Ureter (tissue), 1 donor: ENCODE results near the gene CD22. TPM values are rescaled to one million over a fixed set of nuclear protein-coding genes. Genes with fewer than 3 reads are reported as not detected.
"Not testable (repeated sequence)": the region's sequence is repeated elsewhere in the genome, so short reads cannot be mapped to it uniquely, and the experiment has no call there.

ENCODE experiments used
- DNase-seq: peaks from one replicate; pipeline ENCODE4 v3.0.0-alpha.2; 2020; ENCODE audit warnings: low spot score
- total RNA-seq: library from RNA; stranded (reverse); gene quantifications from one replicate; pipeline ENCODE4 v1.2.4, GENCODE V29; 2023
- donor health status: DM: yes; HTN: yes; CAD: no.

The CD22 gene
- total RNA-seq, 1 donor from 2014 or later: 4.2 TPM

DNA sequence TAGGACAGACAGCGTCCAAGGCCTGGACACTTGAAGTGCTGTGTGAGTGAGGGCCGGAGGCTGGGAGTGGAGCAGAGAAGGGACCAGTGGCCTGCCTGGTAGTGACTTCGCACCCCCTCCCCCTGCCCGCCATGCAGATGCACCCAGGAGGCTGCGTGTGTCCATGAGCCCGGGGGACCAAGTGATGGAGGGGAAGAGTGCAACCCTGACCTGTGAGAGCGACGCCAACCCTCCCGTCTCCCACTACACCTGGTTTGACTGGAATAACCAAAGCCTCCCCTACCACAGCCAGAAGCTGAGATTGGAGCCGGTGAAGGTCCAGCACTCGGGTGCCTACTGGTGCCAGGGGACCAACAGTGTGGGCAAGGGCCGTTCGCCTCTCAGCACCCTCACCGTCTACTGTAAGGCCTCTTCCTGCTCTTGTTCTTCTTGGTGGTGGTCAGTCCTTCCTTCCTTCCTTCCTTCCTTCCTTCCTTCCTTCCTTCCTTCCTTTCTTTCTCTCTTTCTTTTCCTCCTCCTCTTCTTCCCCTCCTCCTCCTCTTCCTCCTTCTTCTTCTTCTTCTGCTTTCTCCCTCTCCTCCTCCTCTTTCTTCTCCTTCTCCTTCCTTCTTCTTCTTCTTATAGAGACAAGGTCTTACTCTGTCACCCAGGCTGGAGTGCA is 12.7 kb downstream of the CD22 start:
- DNase-seq: no peak

DNA sequence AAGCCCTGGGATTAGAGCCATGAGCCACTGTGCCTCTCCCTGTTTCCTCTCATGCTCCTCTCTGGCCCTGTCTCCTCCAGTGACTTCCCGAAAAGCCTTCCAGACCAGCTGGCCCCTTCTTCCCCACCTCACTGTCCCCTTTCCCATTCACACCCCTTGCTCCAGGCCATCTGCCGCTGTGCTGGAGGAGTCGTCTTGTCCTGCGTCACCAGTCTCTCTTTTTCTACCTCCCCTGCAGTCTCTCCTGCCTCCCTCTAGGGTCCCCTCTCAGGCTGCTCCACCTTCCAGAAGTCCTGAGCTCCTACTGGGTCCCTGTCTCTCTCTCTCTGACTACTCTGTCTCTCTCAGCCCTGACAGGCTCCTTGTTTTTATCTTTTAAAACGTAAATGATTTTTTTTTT is 13.4 kb downstream of the CD22 start:
- no peak for DNase-seq

DNA sequence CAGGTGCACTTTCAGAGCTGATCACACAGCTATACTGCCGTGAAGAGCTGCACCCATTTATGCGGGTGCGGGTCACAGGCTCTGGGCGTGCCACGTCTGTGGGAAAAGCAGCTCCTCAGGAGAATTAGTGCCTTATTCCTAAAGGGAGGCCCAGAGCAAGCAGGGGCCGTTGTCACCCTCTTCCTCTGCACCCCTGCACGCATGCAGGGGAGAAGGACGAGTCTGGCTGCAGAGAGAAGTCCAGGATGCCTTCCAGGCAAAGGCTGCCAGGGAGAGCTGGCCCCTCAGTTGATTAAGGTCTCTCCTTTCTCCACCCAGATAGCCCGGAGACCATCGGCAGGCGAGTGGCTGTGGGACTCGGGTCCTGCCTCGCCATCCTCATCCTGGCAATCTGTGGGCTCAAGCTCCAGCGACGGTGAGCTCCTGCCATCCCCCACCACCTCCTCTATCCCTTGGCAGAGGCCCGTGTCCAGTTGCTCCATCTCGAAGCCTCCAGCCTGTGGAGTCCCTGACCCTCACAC is 15.6 kb downstream of the CD22 start:
- no peak for DNase-seq

DNA sequence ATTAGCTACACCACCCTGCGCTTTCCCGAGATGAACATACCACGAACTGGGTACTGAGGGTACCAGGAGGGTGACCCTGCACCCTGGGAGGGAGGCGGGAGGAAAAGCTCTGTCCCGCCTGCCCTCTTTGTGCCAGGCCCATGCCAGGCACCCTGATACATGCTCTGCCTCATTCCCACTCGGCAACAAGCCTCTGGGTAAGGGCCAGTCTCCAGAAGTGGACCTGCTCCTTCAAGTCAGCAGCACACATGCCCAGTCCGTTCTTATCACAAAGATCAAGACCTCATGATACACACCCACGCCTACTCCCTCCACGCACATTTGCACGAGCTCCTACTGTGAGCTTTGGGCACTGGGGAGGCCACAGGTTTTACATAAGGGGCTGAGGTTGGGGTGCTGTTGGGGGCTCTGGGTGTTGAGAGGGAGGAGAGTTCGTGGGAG is 16.7 kb downstream of the CD22 start:
- DNase-seq: no peak

DNA sequence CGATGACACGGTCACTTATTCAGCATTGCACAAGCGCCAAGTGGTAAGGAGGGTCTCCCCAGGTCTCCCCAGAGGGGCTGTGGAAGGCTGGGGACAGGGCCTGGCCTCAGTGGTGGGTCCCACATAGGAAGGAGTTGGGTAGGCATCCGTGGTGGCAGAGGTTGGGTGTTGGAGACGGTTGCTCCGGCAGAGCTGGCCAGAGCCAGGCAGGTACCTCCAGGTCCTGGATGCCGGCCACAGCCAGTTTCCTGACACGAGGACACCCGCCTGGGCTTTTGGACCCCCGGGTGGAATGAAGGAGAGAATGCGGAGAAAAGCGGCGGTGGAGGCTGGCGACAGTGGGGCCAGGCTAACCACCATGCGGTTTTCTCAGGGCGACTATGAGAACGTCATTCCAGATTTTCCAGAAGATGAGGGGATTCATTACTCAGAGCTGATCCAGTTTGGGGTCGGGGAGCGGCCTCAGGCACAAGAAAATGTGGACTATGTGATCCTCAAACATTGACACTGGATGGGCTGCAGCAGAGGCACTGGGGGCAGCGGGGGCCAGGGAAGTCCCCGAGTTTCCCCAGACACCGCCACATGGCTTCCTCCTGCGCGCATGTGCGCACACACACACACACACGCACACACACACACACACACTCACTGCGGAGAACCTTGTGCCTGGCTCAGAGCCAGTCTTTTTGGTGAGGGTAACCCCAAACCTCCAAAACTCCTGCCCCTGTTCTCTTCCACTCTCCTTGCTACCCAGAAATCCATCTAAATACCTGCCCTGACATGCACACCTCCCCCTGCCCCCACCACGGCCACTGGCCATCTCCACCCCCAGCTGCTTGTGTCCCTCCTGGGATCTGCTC is 17.4 kb downstream of the CD22 start:
- DNase-seq: no peak

DNA sequence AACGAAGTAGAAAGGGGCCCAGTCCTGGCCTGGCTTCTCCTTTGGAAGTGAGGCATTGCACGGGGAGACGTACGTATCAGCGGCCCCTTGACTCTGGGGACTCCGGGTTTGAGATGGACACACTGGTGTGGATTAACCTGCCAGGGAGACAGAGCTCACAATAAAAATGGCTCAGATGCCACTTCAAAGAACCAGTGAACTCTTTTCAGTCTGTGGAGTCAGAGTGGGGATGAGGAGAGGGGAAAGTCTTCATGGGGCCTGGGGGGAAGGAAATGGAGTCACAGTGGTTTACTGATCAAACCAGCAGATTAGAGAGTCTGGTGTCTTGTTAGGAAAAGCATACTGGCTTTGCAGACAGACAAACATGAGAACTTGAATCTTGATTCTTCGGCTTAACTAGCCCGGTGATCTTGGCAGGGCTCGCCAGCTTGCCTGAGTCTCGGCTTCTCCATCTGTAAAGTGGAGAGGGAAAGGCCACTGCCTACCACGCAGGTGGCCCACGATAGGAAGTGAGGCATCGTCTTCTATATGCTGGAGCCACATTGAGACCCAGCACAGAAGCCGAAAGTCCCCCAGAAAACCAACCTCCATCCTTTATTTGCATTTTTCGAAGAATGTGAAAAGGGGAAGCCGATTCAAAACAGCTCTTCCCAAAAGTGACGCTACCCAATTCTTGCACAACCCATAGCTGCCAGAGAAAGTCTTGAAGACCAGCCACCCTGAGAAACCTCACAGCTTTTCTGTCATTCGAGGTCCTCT is 18.4 kb downstream of the CD22 start, which contains the start of gene FFAR1:
TSS of gene FFAR1 (plus strand) at position 732 of the 759 bp plus-strand sequence. CDS start 3,650 bp downstream, outside the sequence.
- no peak for DNase-seq

DNA sequence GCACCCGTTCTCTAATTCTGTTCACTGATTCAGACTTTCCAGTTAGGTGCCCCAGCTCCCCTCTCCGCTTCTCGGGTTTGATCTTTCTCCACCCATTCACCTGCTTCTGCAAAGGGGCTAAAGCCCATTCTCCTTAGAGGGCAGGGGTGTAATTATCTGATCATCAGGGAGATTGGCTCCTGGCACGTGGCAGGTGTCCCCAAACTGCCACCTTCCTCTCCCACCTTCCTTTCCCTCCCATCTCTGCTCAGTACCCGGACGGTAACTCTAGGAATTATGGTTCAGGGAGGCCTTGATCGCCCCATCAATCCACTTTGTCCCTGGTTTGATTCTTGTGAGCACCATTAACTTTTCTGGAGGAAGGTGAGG is 18.9 kb downstream of the CD22 start:
- no peak for DNase-seq

DNA sequence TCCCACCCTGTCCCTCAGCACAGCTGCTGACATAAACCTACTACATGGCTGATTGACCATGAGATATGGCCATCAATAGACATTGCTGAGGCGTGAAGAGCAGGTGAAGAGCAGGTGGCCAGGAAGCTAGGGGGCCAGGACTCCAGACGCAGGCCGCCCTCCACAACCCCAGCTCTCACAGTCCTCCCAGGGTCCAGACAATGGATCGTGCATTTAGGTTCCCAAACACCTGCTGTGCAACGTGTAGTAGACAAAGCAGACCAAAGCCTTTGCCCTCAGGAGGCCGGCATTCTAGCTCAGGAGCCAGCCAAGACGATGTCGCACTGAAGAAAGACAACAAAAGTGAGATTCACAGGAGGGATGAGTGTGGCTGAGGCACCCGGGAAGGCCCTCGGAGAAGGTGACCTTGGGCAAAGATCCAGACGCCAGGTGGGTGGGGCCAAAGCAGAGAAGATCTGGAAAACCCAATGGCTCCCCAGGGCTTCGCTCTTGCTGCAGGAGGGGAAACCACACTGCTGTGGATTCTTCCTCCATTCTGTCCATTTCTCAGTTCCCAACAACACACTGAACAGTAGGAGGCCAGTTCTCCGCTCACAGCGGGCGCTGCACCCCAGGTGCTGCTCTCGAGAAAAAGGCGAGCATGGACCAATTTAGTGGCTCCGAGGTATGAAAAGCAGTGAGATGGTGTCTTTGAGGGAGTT is 20.1 kb downstream of the CD22 start:
- no peak for DNase-seq

DNA sequence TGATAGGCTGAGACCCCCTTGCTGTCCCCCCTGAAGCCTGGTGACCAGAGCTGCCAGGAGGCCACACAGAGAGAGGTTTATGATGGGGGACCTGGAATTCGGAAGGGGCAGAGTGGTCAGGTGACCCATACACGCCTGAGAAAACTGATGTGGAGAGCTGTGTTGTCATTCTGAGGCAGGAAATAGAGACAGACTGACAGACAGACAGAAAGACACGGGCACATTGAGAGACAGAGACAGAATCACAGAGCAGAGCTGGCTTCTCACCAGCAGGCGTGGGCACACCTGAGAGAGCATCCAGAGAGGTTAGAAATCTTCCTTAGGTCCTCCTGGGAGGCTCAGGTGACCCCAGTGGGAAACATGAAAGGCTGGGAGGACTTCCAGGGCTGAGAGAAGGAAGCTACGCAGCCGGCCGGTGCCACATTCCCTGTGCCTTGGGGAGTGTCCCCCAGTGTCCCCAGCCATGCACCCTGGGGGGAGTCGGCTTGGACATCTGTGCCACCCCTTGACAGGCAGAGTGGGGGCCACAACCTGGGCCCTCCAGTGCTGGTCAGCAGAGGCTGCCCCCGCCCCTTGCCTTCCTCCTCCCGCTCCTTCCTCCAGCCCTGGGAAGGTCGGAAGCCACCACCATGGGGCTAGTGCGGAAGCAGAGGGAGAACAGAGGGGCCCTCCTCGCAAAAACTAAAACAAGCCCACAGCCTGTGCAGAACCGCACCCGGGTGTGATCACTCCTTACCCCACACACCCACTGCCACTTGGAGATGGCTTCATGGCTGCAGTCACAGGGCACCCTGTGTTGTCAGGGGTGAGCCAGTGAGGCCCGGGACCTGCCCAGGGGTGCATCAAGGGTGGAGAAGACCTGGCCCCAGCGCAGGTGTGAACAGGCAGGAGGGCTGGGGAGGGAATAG is 20.9 kb downstream of the CD22 start:
- no peak for DNase-seq

DNA sequence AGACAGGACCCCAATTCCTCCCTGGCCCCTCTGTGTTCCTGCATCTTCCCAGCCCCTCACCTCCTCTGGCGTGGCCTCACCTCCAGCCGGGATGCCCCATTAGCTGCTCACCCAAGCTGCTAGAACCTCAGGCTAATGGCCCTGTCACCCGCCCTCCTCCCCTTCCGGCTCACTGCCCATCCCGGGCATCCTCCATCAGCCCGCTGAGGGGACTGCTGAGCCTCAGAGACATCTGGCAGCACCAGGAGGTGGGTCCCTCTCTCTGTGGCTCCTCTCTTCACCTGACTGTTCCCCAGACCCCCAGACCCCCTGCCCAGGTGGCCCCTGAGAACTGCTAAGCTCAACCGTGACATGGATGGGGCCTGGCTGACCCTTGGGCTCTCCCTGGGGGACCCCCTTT is 21.6 kb downstream of the CD22 start:
- DNase-seq: no peak

DNA sequence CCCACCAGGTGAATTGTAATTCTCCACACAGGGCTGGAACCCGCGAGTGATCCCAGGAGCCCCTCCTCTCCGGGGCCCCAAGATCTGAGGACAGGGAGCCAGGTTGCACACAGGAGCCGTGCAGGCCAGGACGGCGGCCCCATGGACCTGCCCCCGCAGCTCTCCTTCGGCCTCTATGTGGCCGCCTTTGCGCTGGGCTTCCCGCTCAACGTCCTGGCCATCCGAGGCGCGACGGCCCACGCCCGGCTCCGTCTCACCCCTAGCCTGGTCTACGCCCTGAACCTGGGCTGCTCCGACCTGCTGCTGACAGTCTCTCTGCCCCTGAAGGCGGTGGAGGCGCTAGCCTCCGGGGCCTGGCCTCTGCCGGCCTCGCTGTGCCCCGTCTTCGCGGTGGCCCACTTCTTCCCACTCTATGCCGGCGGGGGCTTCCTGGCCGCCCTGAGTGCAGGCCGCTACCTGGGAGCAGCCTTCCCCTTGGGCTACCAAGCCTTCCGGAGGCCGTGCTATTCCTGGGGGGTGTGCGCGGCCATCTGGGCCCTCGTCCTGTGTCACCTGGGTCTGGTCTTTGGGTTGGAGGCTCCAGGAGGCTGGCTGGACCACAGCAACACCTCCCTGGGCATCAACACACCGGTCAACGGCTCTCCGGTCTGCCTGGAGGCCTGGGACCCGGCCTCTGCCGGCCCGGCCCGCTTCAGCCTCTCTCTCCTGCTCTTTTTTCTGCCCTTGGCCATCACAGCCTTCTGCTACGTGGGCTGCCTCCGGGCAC is 22.6 kb downstream of the CD22 start:
- no peak for DNase-seq

DNA sequence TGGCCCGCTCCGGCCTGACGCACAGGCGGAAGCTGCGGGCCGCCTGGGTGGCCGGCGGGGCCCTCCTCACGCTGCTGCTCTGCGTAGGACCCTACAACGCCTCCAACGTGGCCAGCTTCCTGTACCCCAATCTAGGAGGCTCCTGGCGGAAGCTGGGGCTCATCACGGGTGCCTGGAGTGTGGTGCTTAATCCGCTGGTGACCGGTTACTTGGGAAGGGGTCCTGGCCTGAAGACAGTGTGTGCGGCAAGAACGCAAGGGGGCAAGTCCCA is 23.1 kb downstream of the CD22 start:
- no peak for DNase-seq

DNA sequence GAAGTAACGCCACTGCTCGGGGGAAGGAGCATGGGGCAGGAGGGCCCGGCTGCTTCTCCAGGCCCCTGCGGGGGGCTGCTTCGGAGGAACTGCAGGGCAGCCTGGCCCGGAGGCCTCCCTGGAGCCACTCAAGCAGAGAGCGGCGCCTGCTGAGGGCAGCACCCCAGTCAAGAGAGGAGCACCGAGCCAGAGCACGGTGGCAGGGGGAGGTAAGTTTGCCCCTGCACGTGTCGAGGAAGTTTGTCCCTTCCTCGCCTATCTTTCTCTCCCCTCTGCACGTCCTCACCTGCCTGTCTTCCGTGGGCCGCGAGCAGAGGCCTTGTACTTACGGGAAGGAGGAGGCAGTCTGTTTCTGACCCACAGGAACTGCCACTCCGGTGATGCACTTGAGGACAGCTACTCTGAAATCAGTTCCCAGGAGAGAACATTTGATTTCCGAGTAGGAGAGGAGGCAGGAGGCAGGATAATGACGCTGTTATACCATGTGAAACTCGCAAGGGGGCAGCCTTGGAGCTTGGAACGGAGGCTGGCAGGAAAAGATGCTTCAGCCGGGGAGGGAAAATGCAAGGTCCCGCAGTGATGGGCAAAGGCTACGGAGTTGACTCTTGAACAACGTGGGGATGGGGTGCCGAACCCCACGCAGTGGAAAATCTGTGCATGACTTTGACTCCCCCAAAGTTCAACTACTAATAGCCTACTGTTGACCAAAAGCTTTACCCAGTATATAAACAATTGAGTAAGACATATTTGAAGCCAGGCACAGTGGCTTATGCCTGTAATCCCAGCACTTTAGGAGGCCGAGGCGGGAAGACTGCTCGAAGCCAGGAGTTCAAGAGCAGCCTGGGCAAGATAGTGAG is 23.7 kb downstream of the CD22 start:
- DNase-seq: peak; percentile 73

DNA sequence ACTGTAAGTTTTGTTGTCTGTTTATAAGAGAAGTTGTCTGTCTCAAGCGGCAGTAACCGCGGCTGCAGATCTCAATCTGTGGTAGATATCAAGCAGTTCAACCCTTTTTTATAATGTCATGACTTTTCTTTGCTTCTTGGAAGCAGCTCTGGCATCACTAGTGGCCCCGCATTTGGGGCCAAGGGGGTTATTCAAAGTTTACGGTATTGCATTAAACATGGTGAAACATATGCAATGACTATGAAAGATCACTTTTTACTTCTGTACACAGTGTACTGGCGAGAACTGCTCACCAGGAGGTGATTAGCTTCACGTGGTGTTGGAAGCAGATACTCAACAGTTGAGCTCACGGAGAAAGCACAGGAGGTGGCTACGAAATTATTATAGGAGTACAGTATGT is 24.6 kb downstream of the CD22 start:
- DNase-seq: no peak

DNA sequence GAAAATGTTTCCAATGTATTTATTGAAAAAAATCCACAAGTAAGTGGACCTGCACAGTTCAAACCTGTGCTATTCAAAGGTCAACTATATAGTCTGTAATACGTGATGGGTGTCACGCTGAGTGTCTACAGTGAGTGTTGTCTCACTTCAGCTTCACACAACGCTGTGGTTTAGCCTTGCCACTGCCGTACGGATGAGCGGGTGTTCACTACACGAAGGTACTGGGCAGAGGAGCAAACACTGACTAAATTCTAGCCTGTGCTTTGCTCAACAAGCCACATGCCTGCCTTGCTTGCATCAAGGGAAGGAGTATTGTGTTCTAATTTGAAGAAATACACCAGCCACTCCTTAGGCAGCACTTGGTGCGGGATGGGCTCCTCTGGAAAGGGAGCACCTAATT is 25.9 kb downstream of the CD22 start:
- no peak for DNase-seq

DNA sequence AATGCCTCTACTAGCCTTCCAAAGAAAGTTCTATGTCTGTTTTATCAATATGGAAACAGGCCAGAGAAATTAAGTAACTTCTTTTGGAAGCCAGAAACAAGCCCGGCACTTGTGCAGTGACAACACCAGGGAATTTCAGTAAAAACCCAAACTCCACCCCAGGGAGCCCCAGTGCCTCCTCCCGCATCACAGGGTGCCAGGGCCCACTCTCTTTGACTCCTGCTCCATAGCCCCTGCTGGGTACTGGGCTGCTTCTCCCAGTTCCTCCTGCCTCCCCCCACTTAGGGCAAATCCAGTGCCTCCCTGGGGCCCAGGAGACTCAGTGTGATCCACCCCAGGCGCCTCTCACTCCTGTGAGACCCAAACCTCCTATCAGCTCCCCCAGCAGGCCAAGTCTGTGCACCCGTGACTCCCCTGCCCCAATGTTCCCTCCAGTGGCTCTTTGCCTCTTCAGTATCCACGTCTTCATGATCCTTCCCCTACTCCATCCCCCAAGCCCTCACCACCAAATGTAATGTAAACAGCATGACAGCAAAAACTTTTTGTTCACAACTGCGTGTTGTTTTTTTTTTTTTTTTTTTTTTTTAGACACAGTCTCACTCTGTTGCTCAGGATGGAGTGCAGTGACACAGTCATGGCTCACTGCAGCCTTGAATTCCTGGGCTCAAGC is 26.9 kb downstream of the CD22 start:
- no peak for DNase-seq

DNA sequence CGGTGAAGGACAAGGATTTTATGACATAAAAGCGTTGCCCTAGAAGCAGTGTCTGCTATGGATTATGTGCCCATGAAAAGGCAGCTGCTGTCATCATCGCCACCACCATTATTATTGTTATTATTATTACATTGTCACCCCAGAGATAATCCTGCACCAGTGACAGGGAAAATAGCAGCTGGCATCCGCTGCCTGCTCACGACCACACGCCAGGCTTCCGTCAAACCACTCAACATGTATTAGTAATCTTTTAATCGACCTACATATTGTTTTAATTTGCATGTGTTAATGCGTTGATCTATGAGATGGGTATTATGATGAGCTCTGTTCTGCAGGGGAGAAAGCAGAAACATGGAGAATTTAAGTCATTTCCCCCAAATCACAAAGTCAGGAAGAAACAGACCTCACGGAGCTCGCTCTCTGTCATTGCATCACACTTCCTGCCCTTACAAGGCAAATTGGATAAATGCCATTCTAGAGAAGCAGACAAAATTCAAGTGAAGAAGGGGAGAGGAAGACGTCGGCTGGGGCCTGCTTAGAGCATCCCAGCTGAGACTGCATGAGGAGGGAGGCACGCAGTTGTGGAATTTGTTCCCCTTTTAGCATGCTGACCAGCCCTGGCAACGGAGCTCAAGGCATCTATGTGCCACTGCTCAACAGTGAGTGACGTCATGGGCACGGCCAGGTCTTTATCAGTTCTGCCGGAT is 29.0 kb downstream of the CD22 start, which contains the start of gene FFAR3:
TSS of gene FFAR3 (plus strand) at position 594 of the 707 bp plus-strand sequence. CDS start 431 bp downstream, outside the sequence.
- no peak for DNase-seq

DNA sequence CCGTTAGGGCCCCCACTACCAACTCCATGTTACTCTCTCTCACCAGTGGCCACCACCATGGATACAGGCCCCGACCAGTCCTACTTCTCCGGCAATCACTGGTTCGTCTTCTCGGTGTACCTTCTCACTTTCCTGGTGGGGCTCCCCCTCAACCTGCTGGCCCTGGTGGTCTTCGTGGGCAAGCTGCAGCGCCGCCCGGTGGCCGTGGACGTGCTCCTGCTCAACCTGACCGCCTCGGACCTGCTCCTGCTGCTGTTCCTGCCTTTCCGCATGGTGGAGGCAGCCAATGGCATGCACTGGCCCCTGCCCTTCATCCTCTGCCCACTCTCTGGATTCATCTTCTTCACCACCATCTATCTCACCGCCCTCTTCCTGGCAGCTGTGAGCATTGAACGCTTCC is 29.8 kb downstream of the CD22 start:
- not testable (repeated sequence) for DNase-seq
